H9 (cell line): ENCODE results near the gene TP53BP1. TPM values are rescaled to one million over a fixed set of nuclear protein-coding genes. Genes with fewer than 3 reads are reported as not detected.

ENCODE experiments used
- DNase-seq: peaks from one replicate; pipeline ENCODE4 v3.0.0-alpha.2; 2017
- H2AFZ ChIP-seq: one replicate; pipeline ENCODE4 v1.6.1; 2013; ENCODE audit warnings: mild to moderate bottlenecking, low read length, control low read depth, moderate library complexity
- H2AK5ac ChIP-seq: 2 replicates; pipeline ENCODE4 v1.6.1; 2013; ENCODE audit warnings: low read length, control low read depth, mixed read lengths; ENCODE audit not compliant: insufficient read length
- H2BK120ac ChIP-seq: one replicate; pipeline ENCODE4 v1.6.1; 2013; ENCODE audit warnings: low read depth, mild to moderate bottlenecking, low read length, control low read depth, inconsistent platforms; ENCODE audit not compliant: poor library complexity, severe bottlenecking
- H2BK12ac ChIP-seq: 2 replicates; pipeline ENCODE4 v1.6.1; 2013; ENCODE audit warnings: low read length, control low read depth, mixed read lengths, low read depth; ENCODE audit not compliant: insufficient read length
- H2BK15ac ChIP-seq: 2 replicates; pipeline ENCODE4 v1.6.1; 2013; ENCODE audit warnings: low read depth, low read length, control low read depth
- H2BK20ac ChIP-seq: one replicate; pipeline ENCODE4 v1.6.1; 2013; ENCODE audit warnings: low read depth, mild to moderate bottlenecking, low read length, control low read depth, inconsistent platforms; ENCODE audit not compliant: poor library complexity, severe bottlenecking
- H2BK5ac ChIP-seq: 2 replicates; pipeline ENCODE4 v1.6.1; 2013; ENCODE audit warnings: low read length, control low read depth, mixed read lengths; ENCODE audit not compliant: insufficient read length
- H3K14ac ChIP-seq: 2 replicates; pipeline ENCODE4 v1.6.1; 2013; ENCODE audit warnings: low read length, control low read depth; ENCODE audit not compliant: insufficient read depth
- H3K18ac ChIP-seq: 2 replicates; pipeline ENCODE4 v1.6.1; 2013; ENCODE audit warnings: low read depth, mild to moderate bottlenecking, mixed read lengths, low read length, control low read depth; ENCODE audit not compliant: insufficient read length
- H3K23ac ChIP-seq: 2 replicates; pipeline ENCODE4 v1.6.1; 2013; ENCODE audit warnings: low read length, control low read depth, mixed read lengths, low read depth; ENCODE audit not compliant: insufficient read length
- H3K23me2 ChIP-seq: 2 replicates; pipeline ENCODE4 v1.6.1; 2013; ENCODE audit warnings: low read depth, mild to moderate bottlenecking, mixed read lengths, low read length, control low read depth; ENCODE audit not compliant: insufficient read length, poor library complexity, severe bottlenecking
- H3K27ac ChIP-seq: 2 replicates; pipeline ENCODE4 v1.5.1; 2013; ENCODE audit warnings: low read length, control low read depth, mixed read lengths, low read depth; ENCODE audit not compliant: insufficient read length
- H3K27me3 ChIP-seq: 2 replicates; pipeline ENCODE4 v1.6.1; 2013; ENCODE audit warnings: low read length, control low read depth, inconsistent platforms; ENCODE audit not compliant: insufficient read depth
- H3K4ac ChIP-seq: 2 replicates; pipeline ENCODE4 v1.6.1; 2013; ENCODE audit warnings: low read depth, mild to moderate bottlenecking, control low read depth, inconsistent platforms, low read length, moderate library complexity
- H3K4me1 ChIP-seq: 2 replicates; pipeline ENCODE4 v1.6.1; 2013; ENCODE audit warnings: low read length, control low read depth, inconsistent platforms; ENCODE audit not compliant: insufficient read depth
- H3K4me2 ChIP-seq: 2 replicates; pipeline ENCODE4 v1.6.1; 2013; ENCODE audit warnings: low read length, control low read depth, mixed read lengths; ENCODE audit not compliant: insufficient read length, insufficient read depth
- H3K56ac ChIP-seq: 2 replicates; pipeline ENCODE4 v1.6.1; 2013; ENCODE audit warnings: low read depth, mild to moderate bottlenecking, mixed read lengths, low read length, control low read depth; ENCODE audit not compliant: insufficient read length
- H3K79me1 ChIP-seq: 2 replicates; pipeline ENCODE4 v1.6.1; 2013; ENCODE audit warnings: low read depth, mild to moderate bottlenecking, moderate library complexity, low read length, control low read depth, inconsistent platforms; ENCODE audit not compliant: insufficient read depth, poor library complexity, severe bottlenecking
- H3K79me2 ChIP-seq: 2 replicates; pipeline ENCODE4 v1.6.1; 2013; ENCODE audit warnings: low read length, control low read depth, inconsistent platforms; ENCODE audit not compliant: insufficient read depth
- H3K9ac ChIP-seq: 2 replicates; pipeline ENCODE4 v1.6.1; 2013; ENCODE audit warnings: low read length, control low read depth, mixed read lengths; ENCODE audit not compliant: insufficient read length; ENCODE audit errors: extremely low read depth
- H3K9me3 ChIP-seq: one replicate; pipeline ENCODE4 v1.6.1; 2013; ENCODE audit warnings: low read depth, low read length, inconsistent platforms; ENCODE audit not compliant: control insufficient read depth
- H3T11ph ChIP-seq: one replicate; pipeline ENCODE4 v1.6.1; 2013; ENCODE audit warnings: mild to moderate bottlenecking, low read length, control low read depth, inconsistent platforms
- H4K20me1 ChIP-seq: one replicate; pipeline ENCODE4 v1.6.1; 2013; ENCODE audit not compliant: control insufficient read depth, insufficient read length, insufficient read depth
- H4K5ac ChIP-seq: 2 replicates; pipeline ENCODE4 v1.6.1; 2013; ENCODE audit warnings: low read depth, mild to moderate bottlenecking, mixed read lengths, low read length, control low read depth; ENCODE audit not compliant: insufficient read length
- H4K8ac ChIP-seq: replicated peaks from 2 replicates; pipeline ENCODE4 v1.6.1; 2013; ENCODE audit warnings: low read length, control low read depth, mixed read lengths, low read depth; ENCODE audit not compliant: insufficient read length
- H4K91ac ChIP-seq: 2 replicates; pipeline ENCODE4 v1.6.1; 2013; ENCODE audit warnings: low read depth, mild to moderate bottlenecking, moderate library complexity, mixed read lengths, low read length, control low read depth; ENCODE audit not compliant: insufficient read length
- H3K27ac Mint-ChIP-seq, 3 experiments: 2 replicates in 2 of 3; 3 replicates in 1 of 3; pipeline ENCODE4 v1.8.0; 2020 to 2021; ENCODE audit warnings: mixed read lengths in 3 of 3, mild to moderate bottlenecking in 1 of 3, moderate library complexity in 1 of 3
- H3K27me3 Mint-ChIP-seq: 2 replicates; pipeline ENCODE4 v1.8.0; 2021; ENCODE audit warnings: low read depth, mild to moderate bottlenecking, moderate library complexity, mixed read lengths
- H3K36me3 Mint-ChIP-seq, 3 experiments: 2 replicates in 2 of 3; 3 replicates in 1 of 3; pipeline ENCODE4 v1.8.0; 2020 to 2021; ENCODE audit warnings: low read depth in 3 of 3, mixed read lengths in 3 of 3; ENCODE audit not compliant: insufficient read depth in 1 of 3
- H3K4me1 Mint-ChIP-seq, 2 experiments: 2 replicates each; pipeline ENCODE4 v1.8.0; 2020; ENCODE audit warnings: mixed read lengths in 2 of 2
- H3K4me3 Mint-ChIP-seq, 2 experiments: 2 replicates in 1 of 2; 3 replicates in 1 of 2; pipeline ENCODE4 v1.8.0; 2020 to 2021; ENCODE audit warnings: mild to moderate bottlenecking in 2 of 2, mixed read lengths in 2 of 2, moderate library complexity in 1 of 2
- H3K9me3 Mint-ChIP-seq, 2 experiments: 2 replicates in 1 of 2; 3 replicates in 1 of 2; pipeline ENCODE4 v1.8.0; 2020; ENCODE audit warnings: mild to moderate bottlenecking in 2 of 2, mixed read lengths in 2 of 2, moderate library complexity in 1 of 2
- WGBS: extraction: QIAGEN DNeasy Blood & Tissue Kit; methylation state at CpG from one replicate; pipeline ENCODE4 v1.1.7; 2013; ENCODE audit warnings: missing lambda C conversion rate, low lambda C conversion rate, mixed read lengths; ENCODE audit not compliant: insufficient read length; ENCODE audit errors: extremely low coverage; 5-methylcytosine and 5-hydroxymethylcytosine counted together
- total RNA-seq: library from RNA; stranded (reverse); gene quantifications from 2 replicates; pipeline ENCODE4 v1.2.1, GENCODE V29; 2021
- TF ChIP-seq, protein P1 (sequence below): fragments of 200-600 bp; sonication (generic); conservative IDR thresholded peaks from 3 replicates; pipeline ENCODE4 v1.8.0; 2021; ENCODE audit warnings: antibody characterized with exemption, mild to moderate bottlenecking

TP53BP1 gene
- total RNA-seq, 1 experiment from 2014 or later: 81.5 TPM

DNA sequence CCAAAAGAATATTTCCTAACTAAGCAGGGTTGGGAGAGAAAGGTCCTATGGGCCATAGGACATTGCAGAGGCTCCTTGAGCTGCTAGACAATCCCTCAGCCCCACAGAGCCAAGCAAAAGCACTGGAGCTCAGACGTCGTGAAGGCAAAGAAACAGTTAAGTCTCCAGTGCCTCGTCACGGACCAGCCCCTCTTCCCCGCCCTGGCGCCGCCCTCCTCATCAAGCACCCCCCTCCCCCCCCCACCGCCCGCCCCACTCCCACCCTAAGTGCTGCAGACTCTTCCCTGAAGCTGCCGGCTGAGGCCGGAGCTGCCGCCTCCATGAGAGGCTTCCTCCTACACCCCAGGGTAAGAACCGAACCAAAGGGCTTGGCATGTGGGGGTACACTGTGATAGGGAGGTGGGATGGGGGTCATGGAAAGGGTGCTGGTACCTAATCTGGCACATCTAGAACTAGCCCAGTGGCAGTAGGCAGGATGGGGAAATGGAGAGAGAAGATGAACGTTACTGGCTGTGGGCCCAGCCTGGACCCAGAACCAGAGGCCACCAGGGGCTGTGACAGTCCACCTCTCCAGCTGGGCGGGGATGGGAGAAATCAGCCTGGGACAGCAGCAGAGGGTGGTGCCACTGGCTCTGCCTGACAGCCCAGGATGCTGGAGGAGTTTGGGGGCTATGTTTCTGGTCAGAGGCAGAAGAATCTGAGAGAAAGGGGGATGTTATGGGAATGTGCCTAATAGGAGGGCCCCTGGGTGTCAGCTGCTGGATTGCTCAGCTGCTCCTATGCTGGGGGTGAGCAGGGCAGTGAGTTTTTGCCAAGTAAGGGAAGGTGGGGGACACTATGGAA is 24.6 kb upstream of the TP53BP1 start, which contains the start of gene MAP1A:
Gene MAP1A, plus strand, starts transcription at position 255 of the 843 bp plus-strand sequence. CDS start 3,866 bp downstream, outside the sequence.
- no peaks in the 10 kb centered on the region for H4K20me1 ChIP-seq
- no peak within 1 kb of the TSS for H4K8ac ChIP-seq
- TF ChIP-seq, protein P1, sequence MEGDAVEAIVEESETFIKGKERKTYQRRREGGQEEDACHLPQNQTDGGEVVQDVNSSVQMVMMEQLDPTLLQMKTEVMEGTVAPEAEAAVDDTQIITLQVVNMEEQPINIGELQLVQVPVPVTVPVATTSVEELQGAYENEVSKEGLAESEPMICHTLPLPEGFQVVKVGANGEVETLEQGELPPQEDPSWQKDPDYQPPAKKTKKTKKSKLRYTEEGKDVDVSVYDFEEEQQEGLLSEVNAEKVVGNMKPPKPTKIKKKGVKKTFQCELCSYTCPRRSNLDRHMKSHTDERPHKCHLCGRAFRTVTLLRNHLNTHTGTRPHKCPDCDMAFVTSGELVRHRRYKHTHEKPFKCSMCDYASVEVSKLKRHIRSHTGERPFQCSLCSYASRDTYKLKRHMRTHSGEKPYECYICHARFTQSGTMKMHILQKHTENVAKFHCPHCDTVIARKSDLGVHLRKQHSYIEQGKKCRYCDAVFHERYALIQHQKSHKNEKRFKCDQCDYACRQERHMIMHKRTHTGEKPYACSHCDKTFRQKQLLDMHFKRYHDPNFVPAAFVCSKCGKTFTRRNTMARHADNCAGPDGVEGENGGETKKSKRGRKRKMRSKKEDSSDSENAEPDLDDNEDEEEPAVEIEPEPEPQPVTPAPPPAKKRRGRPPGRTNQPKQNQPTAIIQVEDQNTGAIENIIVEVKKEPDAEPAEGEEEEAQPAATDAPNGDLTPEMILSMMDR: no peak
- peaks cover 3% of the 10 kb centered on the region; the same call in 1 of the 2 replicates for H3K4me1 ChIP-seq
- Mint-ChIP-seq H3K27ac (peak within 1 kb of the TSS in 1 of 3 experiments; percentile 37; a peak in 2 of 7 replicates), H3K27me3 (peaks cover 90% of the 10 kb centered on the region), H3K4me3 (peak within 1 kb of the TSS; percentile 78 to 91), H3K4me1 (peaks cover 37 to 54% of the 10 kb centered on the region in 2 experiments), H3K9me3 (no peaks in the 10 kb centered on the region), H3K36me3 (peaks cover 0 to 4% (median 1%) of the 10 kb centered on the region in 3 experiments; a peak in 2 of 7 replicates)
- no peak within 1 kb of the TSS for H3K14ac ChIP-seq
- H3K23ac ChIP-seq: no peak within 1 kb of the TSS
- H2BK120ac ChIP-seq: no peak within 1 kb of the TSS
- WGBS: no CpG with 5 or more reads among the region's 15 CpGs
- H3K79me2 ChIP-seq: no peaks in the 10 kb centered on the region
- no peak within 1 kb of the TSS for H3K18ac ChIP-seq
- DNase-seq: peak; percentile 77
- no peak within 1 kb of the TSS for H3K4ac ChIP-seq
- H4K5ac ChIP-seq: no peak within 1 kb of the TSS
- no peaks in the 10 kb centered on the region for H3K9me3 ChIP-seq
- H2BK20ac ChIP-seq: no peak within 1 kb of the TSS
- no peak within 1 kb of the TSS for H3K9ac ChIP-seq
- H4K91ac ChIP-seq: no peak within 1 kb of the TSS
- H3K27me3 ChIP-seq: peaks cover 9% of the 10 kb centered on the region; the same call in 1 of the 2 replicates
- peaks cover 17% of the 10 kb centered on the region for H3K23me2 ChIP-seq
- H3K4me2 ChIP-seq: peak within 1 kb of the TSS; percentile 74
- no peak within 1 kb of the TSS for H3K27ac ChIP-seq
- H2AK5ac ChIP-seq: no peak within 1 kb of the TSS
- H2AFZ ChIP-seq: no peak within 1 kb of the TSS
- H2BK12ac ChIP-seq: no peak within 1 kb of the TSS
- no peak within 1 kb of the TSS for H2BK15ac ChIP-seq
- no peak within 1 kb of the TSS for H3T11ph ChIP-seq
- H3K79me1 ChIP-seq: no peaks in the 10 kb centered on the region
- no peak within 1 kb of the TSS for H2BK5ac ChIP-seq
- H3K56ac ChIP-seq: no peak within 1 kb of the TSS
